A549 (cell line): ENCODE measurements around the gene GTPBP6.

Experiments used
- CBX2 ChIP-seq: fragments of 200-600 bp; sonication (generic); IDR thresholded peaks from 2 replicates; pipeline ENCODE4 v1.6.1; 2016; ENCODE audit warnings: low read depth, mild to moderate bottlenecking, borderline replicate concordance
- POLR2A ChIP-seq: IDR thresholded peaks from 2 replicates; pipeline ENCODE4 v1.6.1; 2012; ENCODE audit warnings: mild to moderate bottlenecking, low read length
- SMC3 ChIP-seq: fragments of >200 bp; sonication (Bioruptor Twin); formaldehyde crosslinking; IDR thresholded peaks from 3 replicates; pipeline ENCODE4 v1.6.1; 2018; ENCODE audit warnings: inconsistent platforms
- TF ChIP-seq, protein P1 (sequence below): fragments of 200-600 bp; sonication (generic); IDR thresholded peaks from 2 replicates; pipeline ENCODE4 v1.6.1; 2016; ENCODE audit warnings: antibody characterized with exemption, mild to moderate bottlenecking, moderate library complexity
- TF ChIP-seq, protein P2 (sequence below): fragments of >200 bp; sonication (Bioruptor Twin); formaldehyde crosslinking; IDR thresholded peaks from 3 replicates; pipeline ENCODE4 v1.5.1; 2016

GRCh38 chrX:291411-291901, 27.1 kb downstream of the GTPBP6 start:
- TF ChIP-seq CBX2 (no peak), POLR2A (no peak), SMC3 (no peak)
- TF ChIP-seq, protein P1, sequence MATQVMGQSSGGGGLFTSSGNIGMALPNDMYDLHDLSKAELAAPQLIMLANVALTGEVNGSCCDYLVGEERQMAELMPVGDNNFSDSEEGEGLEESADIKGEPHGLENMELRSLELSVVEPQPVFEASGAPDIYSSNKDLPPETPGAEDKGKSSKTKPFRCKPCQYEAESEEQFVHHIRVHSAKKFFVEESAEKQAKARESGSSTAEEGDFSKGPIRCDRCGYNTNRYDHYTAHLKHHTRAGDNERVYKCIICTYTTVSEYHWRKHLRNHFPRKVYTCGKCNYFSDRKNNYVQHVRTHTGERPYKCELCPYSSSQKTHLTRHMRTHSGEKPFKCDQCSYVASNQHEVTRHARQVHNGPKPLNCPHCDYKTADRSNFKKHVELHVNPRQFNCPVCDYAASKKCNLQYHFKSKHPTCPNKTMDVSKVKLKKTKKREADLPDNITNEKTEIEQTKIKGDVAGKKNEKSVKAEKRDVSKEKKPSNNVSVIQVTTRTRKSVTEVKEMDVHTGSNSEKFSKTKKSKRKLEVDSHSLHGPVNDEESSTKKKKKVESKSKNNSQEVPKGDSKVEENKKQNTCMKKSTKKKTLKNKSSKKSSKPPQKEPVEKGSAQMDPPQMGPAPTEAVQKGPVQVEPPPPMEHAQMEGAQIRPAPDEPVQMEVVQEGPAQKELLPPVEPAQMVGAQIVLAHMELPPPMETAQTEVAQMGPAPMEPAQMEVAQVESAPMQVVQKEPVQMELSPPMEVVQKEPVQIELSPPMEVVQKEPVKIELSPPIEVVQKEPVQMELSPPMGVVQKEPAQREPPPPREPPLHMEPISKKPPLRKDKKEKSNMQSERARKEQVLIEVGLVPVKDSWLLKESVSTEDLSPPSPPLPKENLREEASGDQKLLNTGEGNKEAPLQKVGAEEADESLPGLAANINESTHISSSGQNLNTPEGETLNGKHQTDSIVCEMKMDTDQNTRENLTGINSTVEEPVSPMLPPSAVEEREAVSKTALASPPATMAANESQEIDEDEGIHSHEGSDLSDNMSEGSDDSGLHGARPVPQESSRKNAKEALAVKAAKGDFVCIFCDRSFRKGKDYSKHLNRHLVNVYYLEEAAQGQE = no peak
- TF ChIP-seq, protein P2, sequence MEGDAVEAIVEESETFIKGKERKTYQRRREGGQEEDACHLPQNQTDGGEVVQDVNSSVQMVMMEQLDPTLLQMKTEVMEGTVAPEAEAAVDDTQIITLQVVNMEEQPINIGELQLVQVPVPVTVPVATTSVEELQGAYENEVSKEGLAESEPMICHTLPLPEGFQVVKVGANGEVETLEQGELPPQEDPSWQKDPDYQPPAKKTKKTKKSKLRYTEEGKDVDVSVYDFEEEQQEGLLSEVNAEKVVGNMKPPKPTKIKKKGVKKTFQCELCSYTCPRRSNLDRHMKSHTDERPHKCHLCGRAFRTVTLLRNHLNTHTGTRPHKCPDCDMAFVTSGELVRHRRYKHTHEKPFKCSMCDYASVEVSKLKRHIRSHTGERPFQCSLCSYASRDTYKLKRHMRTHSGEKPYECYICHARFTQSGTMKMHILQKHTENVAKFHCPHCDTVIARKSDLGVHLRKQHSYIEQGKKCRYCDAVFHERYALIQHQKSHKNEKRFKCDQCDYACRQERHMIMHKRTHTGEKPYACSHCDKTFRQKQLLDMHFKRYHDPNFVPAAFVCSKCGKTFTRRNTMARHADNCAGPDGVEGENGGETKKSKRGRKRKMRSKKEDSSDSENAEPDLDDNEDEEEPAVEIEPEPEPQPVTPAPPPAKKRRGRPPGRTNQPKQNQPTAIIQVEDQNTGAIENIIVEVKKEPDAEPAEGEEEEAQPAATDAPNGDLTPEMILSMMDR = no peak
